Measurements from ENCODE around the gene CLIC3. TPM values are rescaled to one million over a fixed set of nuclear protein-coding genes. Genes with fewer than 3 reads are reported as not detected.

CLIC3 gene
- total and polyA plus RNA-seq, 2 experiments from 2014 or later: 37.7 to 98.9 TPM

DNA sequence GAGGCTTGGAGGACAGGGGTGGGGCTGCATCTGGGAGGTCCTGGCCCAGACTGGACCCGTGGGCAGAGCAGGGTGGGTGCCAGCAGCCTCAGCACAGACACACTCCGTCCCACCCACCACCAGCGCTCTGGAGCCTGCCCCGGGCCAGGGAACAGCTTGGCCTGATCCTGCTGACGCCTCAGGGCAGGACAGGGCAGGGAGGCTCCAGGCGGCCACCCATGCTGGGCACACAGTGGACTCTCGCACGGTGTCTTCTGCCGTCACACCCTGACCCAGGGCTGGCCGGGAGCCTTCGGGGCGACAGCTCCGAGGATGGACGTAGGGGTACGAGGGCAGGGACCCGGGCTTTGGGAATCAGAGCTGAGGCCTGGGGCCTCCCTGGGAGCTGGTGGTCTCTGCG lies 27.2 kb downstream of the CLIC3 start:
- TF ChIP-seq EZH2 (IDR thresholded peaks at IDR 0.05; ENCODE audit: insufficient read depth, poor library complexity, severe bottlenecking) (no peak), EZH2phosphoT487 (IDR thresholded peaks at IDR 0.05; ENCODE audit: insufficient read depth, low read depth) (no peak)
- Histone ChIP-seq H3K4me3 (no peak overlapping the region), H3K9ac (no peak overlapping the region), H3K4me2 (ENCODE audit: unreplicated experiment) (no peak overlapping the region), H3K79me2 (ENCODE audit: insufficient read depth) (no peaks in the 10 kb centered on the region), H4K20me1 (ENCODE audit: insufficient read depth) (no peaks in the 10 kb centered on the region), H3K4me1 (ENCODE audit: insufficient read depth) (no peaks in the 10 kb centered on the region), H3K9me2 (ENCODE audit: insufficient read depth) (no peaks in the 10 kb centered on the region), H3K9me3 (ENCODE audit: low read depth) (no peaks in the 10 kb centered on the region), H3K27me3 (replicated peaks; ENCODE audit: insufficient read depth) (no peaks in the 10 kb centered on the region), H3K36me3 (ENCODE audit: low read depth) (no peaks in the 10 kb centered on the region), H2AFZ (no peak overlapping the region), H3K27ac (no peak overlapping the region), H3F3A (ENCODE audit: insufficient read depth) (no peaks in the 10 kb centered on the region)
- in situ Hi-C loops (cut with MboI): no loop called here
- no peak for DNase-seq
- WGBS, 2 experiments (ENCODE audit: low coverage in 1 of 2, low lambda C conversion rate in 2 of 2, missing lambda C conversion rate in 2 of 2): 29 to 30% methylated on average over 16 to 17 of the region's 17 CpGs

GRCh38 chr9:136968333-136969127 lies 27.8 kb downstream of the CLIC3 start:
- H3K9me3 ChIP-seq (ENCODE audit: low read depth): no peaks in the 10 kb centered on the region
- no peaks in the 10 kb centered on the region for H3K4me1 ChIP-seq (ENCODE audit: insufficient read depth)
- no peak for TF ChIP-seq EZH2 (IDR thresholded peaks at IDR 0.05; ENCODE audit: insufficient read depth, poor library complexity, severe bottlenecking)
- TF ChIP-seq EZH2phosphoT487 (IDR thresholded peaks at IDR 0.05; ENCODE audit: insufficient read depth, low read depth): no peak
- H3K27me3 ChIP-seq (replicated peaks; ENCODE audit: insufficient read depth): no peaks in the 10 kb centered on the region
- WGBS, 2 experiments (ENCODE audit: low coverage in 1 of 2, low lambda C conversion rate in 2 of 2, missing lambda C conversion rate in 2 of 2): 62 to 64% methylated on average over 15 to 17 of the region's 17 CpGs
- no peak overlapping the region for H3K27ac ChIP-seq
- no peaks in the 10 kb centered on the region for H3K79me2 ChIP-seq (ENCODE audit: insufficient read depth)
- no peak overlapping the region for H2AFZ ChIP-seq
- no peak overlapping the region for H3K4me3 ChIP-seq
- H3K4me2 ChIP-seq (ENCODE audit: unreplicated experiment): no peak overlapping the region
- in situ Hi-C loops (cut with MboI): no loop called here
- H3K9me2 ChIP-seq (ENCODE audit: insufficient read depth): no peaks in the 10 kb centered on the region
- H4K20me1 ChIP-seq (ENCODE audit: insufficient read depth): no peaks in the 10 kb centered on the region
- H3K9ac ChIP-seq: no peak overlapping the region
- H3K36me3 ChIP-seq (ENCODE audit: low read depth): no peaks in the 10 kb centered on the region
- DNase-seq: no peak
- H3F3A ChIP-seq (ENCODE audit: insufficient read depth): no peaks in the 10 kb centered on the region

- H3K9me3 ChIP-seq (ENCODE audit: low read depth): no peaks in the 10 kb centered on the region
- peak; percentile 46 for DNase-seq
- no peak overlapping the region for H3K4me3 ChIP-seq
- no peaks in the 10 kb centered on the region for H3F3A ChIP-seq (ENCODE audit: insufficient read depth)
- H3K27me3 ChIP-seq (replicated peaks; ENCODE audit: insufficient read depth): no peaks in the 10 kb centered on the region
- no peaks in the 10 kb centered on the region for H4K20me1 ChIP-seq (ENCODE audit: insufficient read depth)
- no peaks in the 10 kb centered on the region for H3K79me2 ChIP-seq (ENCODE audit: insufficient read depth)
- H2AFZ ChIP-seq: peak overlapping the region; percentile 53; the same call in 1 of the 2 replicates
- H3K9me2 ChIP-seq (ENCODE audit: insufficient read depth): no peaks in the 10 kb centered on the region
- H3K4me1 ChIP-seq (ENCODE audit: insufficient read depth): no peaks in the 10 kb centered on the region
- H3K36me3 ChIP-seq (ENCODE audit: low read depth): no peaks in the 10 kb centered on the region
- TF ChIP-seq EZH2phosphoT487 (IDR thresholded peaks at IDR 0.05; ENCODE audit: insufficient read depth, low read depth) (no peak), EZH2 (IDR thresholded peaks at IDR 0.05; ENCODE audit: insufficient read depth, poor library complexity, severe bottlenecking) (no peak)
- H3K4me2 ChIP-seq (ENCODE audit: unreplicated experiment): peak overlapping the region; percentile 51
- WGBS, 2 experiments (ENCODE audit: low coverage in 1 of 2, low lambda C conversion rate in 2 of 2, missing lambda C conversion rate in 2 of 2): 13 to 16% methylated on average over 23 of the region's 23 CpGs
- no peak overlapping the region for H3K9ac ChIP-seq
- no peak overlapping the region for H3K27ac ChIP-seq
- in situ Hi-C loops (cut with MboI): no loop called here
Observed at GRCh38 chr9:136965771-136966484, 30.4 kb downstream of the CLIC3 start.

GRCh38 chr9:136964833-136965422 lies 31.4 kb downstream of the CLIC3 start:
- no peaks in the 10 kb centered on the region for H3K36me3 ChIP-seq (ENCODE audit: low read depth)
- H3K4me1 ChIP-seq (ENCODE audit: insufficient read depth): no peaks in the 10 kb centered on the region
- H2AFZ ChIP-seq: no peak overlapping the region
- no peak overlapping the region for H3K9ac ChIP-seq
- no peaks in the 10 kb centered on the region for H3K9me2 ChIP-seq (ENCODE audit: insufficient read depth)
- 80 to 83% methylated on average over 22 to 26 of the region's 26 CpGs for WGBS, 2 experiments (ENCODE audit: low coverage in 1 of 2, low lambda C conversion rate in 2 of 2, missing lambda C conversion rate in 2 of 2)
- no peaks in the 10 kb centered on the region for H4K20me1 ChIP-seq (ENCODE audit: insufficient read depth)
- H3K27me3 ChIP-seq (replicated peaks; ENCODE audit: insufficient read depth): no peaks in the 10 kb centered on the region
- no peak overlapping the region for H3K4me2 ChIP-seq (ENCODE audit: unreplicated experiment)
- H3K4me3 ChIP-seq: no peak overlapping the region
- TF ChIP-seq EZH2 (IDR thresholded peaks at IDR 0.05; ENCODE audit: insufficient read depth, poor library complexity, severe bottlenecking) (no peak), EZH2phosphoT487 (IDR thresholded peaks at IDR 0.05; ENCODE audit: insufficient read depth, low read depth) (no peak)
- no peaks in the 10 kb centered on the region for H3K79me2 ChIP-seq (ENCODE audit: insufficient read depth)
- in situ Hi-C loops (cut with MboI): no loop called here
- no peak for DNase-seq
- H3K9me3 ChIP-seq (ENCODE audit: low read depth): no peaks in the 10 kb centered on the region
- H3K27ac ChIP-seq: no peak overlapping the region
- H3F3A ChIP-seq (ENCODE audit: insufficient read depth): no peaks in the 10 kb centered on the region
